AG08396 (cell line): Measurements from ENCODE around the gene ELOA.

Experiments
- DNase-seq: peaks from one replicate; pipeline ENCODE4 v3.0.0; 2012; ENCODE audit warnings: low spot score, mixed read lengths

ELOA gene, protein sequence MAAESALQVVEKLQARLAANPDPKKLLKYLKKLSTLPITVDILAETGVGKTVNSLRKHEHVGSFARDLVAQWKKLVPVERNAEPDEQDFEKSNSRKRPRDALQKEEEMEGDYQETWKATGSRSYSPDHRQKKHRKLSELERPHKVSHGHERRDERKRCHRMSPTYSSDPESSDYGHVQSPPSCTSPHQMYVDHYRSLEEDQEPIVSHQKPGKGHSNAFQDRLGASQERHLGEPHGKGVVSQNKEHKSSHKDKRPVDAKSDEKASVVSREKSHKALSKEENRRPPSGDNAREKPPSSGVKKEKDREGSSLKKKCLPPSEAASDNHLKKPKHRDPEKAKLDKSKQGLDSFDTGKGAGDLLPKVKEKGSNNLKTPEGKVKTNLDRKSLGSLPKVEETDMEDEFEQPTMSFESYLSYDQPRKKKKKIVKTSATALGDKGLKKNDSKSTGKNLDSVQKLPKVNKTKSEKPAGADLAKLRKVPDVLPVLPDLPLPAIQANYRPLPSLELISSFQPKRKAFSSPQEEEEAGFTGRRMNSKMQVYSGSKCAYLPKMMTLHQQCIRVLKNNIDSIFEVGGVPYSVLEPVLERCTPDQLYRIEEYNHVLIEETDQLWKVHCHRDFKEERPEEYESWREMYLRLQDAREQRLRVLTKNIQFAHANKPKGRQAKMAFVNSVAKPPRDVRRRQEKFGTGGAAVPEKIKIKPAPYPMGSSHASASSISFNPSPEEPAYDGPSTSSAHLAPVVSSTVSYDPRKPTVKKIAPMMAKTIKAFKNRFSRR

DNA sequence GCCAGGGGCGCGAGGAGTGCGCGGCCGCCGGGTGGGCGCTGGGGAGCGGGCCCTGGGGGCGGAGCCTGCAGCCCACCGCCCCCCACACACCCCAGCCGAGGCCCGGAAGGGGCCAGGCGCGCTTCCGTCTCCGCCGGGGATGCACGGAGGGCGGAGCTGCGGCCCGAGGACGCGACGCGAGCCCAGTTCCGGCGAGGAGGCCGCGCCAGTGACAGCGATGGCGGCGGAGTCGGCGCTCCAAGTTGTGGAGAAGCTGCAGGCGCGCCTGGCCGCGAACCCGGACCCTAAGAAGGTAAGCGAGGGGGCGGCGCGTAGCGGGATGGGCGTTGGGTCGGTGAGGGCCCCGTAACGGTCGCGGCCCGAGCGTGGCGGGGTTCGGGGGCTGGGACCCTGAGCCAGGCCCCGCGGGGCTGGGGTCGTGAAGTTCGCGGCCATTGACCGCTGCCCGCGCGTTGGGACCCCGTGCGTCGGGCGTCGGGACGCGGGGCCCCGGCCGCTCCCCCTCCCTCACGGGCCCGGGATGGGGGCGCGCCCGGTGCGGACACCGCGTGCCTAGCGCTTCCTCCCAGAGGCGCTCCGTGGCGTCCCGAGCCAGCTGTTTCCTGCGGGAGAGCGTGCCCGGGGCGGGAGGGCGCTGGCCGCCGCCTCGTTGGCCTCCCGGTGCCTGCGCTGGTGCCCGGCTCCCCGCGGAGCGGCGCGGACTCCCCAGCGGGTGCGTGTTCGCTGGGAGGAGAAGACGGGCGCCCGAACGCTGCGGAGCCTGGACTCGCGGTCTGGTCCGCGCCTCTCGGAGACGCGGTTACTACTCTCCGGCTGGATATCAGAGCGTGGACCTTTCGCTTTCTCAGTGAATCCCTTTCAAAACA lies at the start of gene ELOA:
Gene ELOA, plus strand, starts transcription at position 185 of the 866 bp plus-strand sequence. Its CDS starts 33 bp downstream, at position 218.
- peak; percentile 91 for DNase-seq

DNA sequence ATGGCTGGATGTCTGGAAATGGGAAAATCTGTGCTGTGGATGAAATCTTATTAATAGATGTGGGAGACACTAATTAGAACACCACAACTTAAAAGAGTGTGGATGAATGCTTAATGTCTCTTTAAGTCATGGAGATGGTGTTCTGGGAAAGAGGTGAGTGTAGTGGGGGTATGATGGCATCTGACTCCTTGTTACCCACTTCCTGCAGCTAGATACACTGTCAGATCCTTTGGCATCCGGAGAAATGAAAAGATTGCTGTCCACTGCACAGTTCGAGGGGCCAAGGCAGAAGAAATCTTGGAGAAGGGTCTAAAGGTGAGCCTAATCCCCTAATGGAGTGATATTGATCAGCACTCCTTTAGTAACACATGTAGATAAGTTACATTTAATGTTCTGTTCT lies 49.7 kb upstream of the ELOA start:
- no peak for DNase-seq

DNA sequence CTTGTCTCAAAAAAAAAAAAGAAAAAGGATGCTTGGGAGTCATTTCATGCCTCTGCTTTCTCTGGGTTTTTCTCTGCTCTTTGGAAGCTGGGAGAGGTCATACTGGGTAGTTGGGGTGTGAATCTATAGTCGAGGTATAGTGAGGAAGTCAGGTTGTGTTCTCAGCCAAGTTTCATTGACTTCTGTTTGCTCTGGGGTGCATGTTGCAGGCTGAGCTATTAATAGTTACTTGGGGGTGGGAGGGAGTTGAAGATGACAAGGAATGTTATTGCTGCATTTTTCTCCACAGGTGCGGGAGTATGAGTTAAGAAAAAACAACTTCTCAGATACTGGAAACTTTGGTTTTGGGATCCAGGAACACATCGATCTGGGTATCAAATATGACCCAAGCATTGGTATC lies 48.9 kb upstream of the ELOA start:
- DNase-seq: no peak

DNA sequence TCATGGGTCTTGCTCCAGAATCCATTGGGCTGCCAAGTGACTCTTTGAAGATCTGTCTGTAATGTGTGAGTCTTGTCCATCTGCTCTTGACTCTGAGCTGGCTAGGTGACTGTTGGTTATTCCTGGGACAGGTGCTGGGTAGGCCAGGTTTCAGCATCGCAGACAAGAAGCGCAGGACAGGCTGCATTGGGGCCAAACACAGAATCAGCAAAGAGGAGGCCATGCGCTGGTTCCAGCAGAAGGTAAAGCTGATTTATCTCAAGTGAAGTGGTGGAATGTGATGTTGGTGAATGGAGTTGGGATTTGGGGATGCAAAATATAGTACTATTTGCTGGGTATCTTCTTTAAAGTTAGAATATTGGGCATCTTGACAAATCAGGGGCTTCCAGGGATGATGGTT lies 47.6 kb upstream of the ELOA start:
- no peak for DNase-seq

DNA sequence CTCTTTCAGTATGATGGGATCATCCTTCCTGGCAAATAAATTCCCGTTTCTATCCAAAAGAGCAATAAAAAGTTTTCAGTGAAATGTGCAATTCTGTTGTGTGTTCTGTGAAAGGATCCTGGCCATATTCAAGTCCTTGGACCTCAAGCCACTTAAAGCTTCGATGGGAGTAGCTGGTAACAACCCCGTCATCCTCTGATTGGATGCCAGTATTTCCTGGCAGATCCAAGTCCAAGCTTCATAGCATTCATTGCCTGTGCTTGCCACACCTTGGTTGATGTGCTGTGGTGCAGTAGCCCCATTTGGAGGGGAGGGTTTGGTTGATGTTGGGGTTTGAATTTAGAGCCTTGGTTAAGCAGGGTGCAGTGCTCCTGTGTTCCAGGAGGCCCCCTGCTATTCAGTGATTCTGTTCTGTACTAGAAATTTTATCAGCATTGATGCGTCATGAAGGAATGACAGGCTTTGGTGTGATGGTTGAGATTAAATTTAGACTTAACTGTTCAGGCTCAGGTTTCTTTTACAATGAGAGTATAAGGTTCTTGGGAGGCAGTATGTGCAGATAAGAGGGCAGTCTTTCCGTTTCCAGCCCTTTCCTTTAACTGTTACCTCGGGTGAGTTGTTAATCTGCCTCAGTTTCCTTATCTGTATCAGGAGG lies 46.8 kb upstream of the ELOA start:
- DNase-seq: no peak

DNA sequence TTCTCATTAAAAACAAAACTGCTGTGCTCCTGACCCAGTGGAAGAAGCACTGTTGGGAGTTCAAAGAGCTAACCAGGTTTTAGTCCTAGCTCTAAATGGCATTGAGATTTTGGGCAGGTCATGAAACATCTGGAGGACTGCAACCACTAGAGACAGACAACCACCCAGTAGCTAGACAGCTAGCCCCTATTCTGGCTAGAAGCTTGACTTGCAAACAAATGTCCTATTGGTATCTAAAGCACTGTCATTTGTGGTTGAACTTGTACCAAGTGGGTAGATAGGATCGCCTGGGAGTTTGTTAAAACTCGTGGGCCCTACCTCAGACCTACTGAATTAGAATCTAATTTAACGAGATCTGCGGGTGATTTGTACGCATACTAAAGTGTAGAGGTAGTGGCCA lies 44.8 kb upstream of the ELOA start:
- no peak for DNase-seq

DNA sequence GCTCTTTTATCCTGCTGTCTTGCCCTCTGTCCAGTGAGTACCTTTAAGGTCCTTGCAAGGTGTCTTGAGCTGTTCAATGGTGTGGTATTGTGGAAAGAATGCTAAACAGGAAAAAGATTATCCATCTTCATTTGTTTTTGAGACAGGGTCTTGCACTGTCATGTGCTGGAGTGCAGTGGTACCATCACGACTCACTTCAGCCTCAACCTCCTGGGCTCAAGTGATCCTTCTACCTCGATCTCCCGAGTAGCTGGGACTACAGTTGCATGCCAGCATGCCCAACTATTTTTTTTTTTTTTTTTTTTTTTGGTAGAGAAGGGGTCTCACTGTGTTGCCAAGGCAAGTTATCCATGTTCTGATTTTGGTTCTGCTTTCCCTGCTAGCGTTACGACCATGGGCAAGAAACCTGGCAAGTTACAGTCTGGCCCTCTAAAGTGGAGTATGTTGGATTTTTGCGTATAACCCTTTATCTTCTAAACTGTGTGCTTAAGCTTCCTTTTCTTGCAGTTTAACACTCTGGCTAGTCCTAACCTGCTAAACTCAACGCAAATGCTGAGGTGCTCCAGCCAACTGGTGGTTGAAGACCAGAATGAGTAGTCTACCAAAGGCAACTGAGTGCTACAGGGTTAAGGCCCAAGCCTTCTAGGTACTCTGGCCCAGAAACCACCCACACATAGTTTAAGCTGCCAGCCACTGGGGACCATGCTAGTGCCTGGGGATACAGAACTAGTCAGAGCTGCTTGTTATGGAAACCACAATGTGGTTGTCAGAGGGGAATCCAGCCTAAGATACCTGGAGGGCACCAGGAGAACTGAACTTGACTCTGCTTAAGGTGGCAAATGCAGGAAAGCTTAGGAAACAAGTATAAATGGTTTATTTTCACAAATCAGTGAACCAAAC lies 43.7 kb upstream of the ELOA start:
- DNase-seq: no peak

DNA sequence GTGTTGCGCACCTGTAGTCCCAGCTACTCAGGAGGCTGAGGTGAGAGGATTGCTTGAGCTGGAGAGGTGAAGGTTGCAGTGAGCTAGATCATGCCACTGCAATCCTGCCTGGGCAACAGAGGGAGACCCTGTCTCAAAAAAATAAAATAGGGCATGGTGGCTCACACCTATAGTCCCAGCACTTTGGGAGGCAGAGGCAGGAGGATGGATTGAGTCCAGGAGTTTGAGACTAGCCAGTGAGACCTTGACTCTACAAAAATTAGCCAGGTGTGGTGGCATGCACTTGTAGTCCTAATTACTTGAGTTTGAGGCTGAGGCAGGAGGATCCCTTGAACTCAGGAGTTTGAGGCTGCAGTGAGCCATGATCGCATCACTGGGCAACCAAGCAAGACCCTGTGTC lies 42.0 kb upstream of the ELOA start:
- no peak for DNase-seq

DNA sequence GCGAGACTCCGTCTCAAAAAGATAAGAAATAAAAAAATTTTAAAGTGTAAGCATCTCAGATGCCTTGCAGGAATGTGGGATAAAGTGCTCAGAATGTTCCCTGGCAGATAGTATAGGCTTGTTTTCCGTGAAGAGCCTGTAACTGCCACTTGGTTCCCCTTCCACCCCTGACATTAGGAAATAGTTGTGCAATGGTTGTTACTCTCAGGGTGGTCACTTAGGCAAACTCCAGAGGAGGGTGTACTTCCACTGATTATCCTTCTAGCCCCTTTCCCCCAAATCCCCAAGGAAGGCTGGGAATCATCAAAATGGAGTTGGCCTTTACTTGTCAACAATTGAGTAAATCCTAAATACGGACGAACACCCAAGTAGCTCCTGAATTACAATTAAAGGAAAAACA lies 41.3 kb upstream of the ELOA start:
- DNase-seq: no peak

DNA sequence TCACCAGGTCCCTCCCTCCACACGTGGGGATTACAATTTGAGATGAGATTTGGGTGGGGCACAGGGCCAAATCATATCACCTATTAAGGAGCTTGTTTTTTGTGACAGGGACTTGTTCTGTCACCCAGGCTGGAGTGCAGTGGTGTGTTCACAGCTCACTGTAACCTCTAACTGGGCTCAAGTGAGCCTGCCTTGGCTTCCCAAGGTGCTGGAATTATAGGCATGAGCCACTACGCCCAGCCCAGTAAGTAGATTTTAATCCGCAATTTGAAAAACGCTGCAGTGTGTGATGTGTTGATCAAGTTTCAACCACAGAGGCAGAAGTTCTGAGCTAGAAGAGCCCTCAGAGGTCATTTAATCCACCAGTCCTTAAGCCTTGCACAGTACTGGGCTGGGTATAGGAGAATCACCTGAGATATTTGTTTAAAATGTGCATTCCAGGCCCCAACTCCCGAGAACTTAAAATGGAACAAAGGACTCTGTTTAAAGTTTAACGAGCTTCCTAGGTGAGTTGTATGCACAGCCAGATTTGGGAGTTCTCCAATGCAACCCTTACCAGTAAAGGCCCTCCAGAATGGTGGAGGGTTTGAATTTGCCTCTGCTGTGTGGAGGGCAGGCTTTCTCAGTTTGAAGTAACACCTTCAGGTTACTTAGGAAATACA lies 38.3 kb upstream of the ELOA start:
- DNase-seq: no peak

DNA sequence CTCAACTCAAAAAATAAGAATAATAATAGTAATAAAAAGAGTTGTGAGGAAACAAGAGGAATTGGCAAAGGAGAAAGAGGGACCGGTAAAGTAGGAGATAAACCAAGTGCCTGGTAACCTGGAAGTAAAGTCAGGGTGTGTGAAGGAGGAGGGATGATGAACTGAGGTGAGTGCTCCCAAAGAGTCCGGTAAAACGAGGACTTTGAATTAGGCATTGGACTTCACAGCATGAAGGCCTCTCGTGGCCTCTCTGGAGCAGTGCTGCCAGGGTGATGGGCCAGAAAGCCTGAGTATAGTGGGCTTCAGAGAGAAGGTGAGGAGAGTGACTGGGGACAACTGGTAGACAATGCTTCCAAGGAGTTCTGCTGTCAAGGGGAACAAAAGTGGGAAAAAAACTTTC lies 34.0 kb upstream of the ELOA start:
- no peak for DNase-seq

DNA sequence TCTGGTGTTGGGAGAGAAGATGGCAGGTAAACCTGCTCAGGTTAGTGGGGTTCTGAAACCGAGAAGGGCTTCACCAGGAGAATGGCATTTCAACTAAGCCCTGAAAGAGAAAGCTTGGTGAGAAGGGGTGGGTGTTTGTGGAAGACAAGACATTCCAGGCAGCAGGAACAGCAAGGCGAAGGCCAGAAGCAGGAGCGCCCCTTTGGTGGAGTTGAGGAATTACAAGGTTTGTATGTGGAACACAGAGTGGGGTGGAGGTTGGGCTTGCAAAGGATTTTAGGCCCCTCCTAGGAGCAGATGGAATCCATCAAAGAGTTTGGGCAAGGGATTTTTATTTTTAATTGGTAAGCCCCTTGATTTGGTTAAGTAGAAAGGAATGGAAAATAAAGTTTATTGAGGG lies 24.8 kb upstream of the ELOA start:
- peak; percentile 41 for DNase-seq

DNA sequence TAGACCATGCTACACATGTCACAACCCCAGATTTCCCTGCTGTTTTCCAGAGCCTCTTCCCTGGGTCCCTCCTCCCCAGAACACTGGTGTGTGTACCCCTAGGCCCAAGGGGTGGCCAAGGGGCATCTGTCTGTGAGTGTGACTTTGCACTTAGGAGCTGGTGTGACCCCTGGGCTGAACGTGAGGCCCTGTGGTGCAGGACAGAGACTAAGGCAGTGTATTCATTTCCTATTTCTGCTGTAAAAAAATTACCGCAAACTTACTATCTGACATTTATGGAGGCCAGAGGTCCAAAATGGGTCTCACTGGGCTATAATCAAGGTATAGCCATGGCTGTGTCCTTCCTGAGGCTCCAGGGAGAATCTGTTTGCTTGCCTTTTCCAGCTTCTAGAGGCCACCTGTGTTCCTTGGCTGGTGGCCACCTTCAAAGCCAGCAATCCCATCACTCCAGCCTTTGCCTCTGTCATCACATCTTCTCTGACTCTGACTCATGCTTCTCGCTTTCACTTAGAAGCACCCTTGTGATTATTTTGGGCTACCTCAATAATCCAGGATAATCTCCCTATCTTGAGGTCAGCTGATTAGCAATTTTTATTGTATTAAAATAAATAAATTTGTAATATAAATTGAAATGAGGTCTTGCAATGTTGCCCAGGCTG lies 24.0 kb upstream of the ELOA start:
- DNase-seq: no peak

DNA sequence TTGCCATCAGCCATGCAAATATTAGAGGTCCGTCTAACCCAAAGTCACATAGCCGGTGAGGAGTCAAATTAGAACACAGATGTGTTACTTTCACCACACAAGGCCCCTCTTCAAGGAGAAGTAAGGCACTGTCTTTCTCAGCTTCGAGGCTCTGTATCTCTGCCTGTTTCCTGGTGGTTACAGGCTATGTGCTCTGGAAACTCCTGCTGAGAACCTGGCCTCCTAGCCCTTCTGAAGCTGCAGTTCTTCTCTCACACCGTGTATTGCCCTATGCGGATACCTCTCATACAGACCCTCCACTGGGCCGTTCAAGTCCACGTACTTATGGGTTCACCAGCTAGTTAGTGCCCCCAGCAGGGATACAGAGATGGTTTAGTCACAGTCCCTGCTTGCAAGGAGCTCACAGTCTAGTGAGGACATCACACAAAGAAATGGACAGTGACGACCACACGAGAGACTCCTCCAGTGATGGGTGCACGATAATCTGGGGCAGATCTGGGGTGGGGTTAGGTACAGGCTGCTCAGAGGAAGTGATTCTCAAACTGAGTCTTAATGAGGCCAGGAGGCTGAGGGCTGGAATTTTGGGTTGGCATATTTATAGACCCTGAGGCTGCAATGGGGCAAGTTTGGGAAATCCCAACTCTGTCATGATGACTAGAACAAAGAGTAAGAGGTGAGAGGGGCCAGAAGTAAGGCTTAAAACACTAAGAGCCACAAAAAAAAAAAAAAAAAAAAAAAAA lies 22.8 kb upstream of the ELOA start:
- DNase-seq: no peak

DNA sequence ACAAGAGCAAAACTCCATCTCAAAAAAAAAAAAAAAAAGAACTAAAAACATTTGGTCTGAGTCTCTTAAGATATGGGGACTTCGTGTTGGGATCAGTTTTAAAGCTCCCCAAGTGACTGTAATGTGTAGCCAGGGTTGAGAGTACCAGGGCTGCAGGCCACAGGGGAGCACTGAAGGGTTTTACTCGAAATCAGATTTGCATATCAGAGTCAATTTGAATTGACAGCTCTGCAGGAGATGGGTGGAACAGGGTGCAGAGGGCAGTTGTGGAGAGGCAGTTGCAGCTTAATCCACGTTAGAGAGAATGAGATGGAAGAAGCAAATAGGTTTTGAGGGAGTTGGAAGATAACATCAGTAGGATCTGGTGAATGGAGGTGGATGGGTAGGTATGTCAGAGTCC lies 20.6 kb upstream of the ELOA start:
- no peak for DNase-seq

DNA sequence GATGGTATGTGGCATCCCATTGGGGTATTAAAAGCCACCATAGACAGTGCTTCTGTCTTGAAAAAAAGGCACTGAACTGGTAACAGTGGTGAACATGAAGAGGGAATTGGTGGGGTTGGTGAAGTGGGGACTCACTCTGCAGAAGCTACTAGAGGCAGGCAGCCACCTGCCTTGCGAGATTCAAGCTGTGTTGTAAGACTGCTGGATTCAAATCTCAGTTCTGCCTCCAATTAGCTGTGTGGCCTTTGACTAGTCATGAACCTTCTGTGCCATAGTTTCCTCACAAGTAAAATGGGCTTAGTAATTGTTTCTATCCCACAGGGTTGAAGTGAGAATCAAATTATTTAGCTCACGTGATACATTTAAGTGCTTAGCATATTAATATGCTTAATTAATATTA lies 16.6 kb upstream of the ELOA start:
- DNase-seq: no peak

DNA sequence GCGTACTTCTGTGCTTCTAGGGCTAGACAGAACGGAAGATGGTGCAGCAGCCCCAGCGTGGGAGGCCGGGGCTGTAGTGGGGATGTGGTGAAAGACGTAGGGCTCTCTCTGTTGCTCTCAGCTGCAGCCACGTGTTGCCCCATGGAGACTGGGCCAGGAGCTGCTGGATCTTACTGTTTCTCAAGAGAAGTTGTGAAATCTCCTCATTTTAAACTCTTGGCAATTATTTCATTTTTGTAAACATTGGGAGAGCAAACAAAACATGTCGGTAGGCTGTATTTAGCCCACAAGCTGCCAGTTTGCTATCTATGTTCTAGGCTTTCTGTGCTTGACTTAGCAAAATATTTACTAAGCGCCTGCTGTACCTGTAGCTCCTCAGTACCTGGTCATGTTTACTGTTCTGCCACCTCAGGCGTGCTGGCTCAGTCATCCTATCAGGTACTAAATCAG lies 15.9 kb upstream of the ELOA start:
- peak; percentile 81 for DNase-seq

DNA sequence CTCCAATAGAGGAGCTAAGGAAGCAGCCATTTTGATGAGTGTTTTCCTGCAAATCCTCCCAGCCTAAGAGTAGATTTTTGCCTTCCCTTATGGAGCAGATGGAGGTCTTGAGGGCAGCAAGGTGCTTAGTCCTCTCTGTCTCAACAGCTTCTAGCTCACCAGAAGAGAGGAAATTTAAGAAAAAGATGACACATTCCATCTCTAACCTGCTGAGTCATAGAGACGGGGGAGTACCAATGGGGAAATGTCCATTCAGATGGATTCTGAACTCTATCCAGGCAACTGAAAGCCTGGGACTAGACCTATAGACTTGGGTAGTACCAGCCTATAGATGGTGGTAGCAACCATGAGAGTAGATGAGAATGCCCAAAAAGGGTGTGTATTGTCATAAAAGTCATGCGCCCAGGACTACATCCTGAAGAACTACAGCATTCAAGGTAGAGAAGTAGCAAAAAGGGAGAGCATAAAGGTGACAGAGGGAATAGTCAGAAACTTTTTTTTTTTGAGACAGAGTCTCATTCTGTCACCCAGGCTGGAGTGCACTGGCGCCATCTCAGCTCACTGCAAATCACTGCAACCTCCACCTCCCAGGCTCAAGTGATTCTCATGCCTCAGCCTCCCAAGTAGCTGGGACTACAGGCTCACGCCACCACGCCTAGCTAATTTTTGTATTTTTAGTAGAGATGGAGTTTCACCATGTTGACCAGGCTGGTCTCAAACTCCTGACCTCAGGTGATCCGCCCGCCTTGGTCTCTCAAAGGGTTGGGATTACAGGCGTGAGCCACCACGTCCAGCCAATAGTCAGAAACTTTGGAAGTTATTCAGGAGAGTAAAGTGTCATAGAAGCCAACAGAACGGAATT lies 10.7 kb upstream of the ELOA start:
- DNase-seq: peak; percentile 49
